Measurements from ENCODE around the gene RAG1. TPM values are rescaled to one million over a fixed set of nuclear protein-coding genes. Genes with fewer than 3 reads are reported as not detected.

Gene RAG1
- total and polyA plus RNA-seq, 2 of the 13 experiments (the other 11 are each of a cell fraction or from before 2014, with no cell fraction given) = 0.11 to 0.15 TPM

DNA sequence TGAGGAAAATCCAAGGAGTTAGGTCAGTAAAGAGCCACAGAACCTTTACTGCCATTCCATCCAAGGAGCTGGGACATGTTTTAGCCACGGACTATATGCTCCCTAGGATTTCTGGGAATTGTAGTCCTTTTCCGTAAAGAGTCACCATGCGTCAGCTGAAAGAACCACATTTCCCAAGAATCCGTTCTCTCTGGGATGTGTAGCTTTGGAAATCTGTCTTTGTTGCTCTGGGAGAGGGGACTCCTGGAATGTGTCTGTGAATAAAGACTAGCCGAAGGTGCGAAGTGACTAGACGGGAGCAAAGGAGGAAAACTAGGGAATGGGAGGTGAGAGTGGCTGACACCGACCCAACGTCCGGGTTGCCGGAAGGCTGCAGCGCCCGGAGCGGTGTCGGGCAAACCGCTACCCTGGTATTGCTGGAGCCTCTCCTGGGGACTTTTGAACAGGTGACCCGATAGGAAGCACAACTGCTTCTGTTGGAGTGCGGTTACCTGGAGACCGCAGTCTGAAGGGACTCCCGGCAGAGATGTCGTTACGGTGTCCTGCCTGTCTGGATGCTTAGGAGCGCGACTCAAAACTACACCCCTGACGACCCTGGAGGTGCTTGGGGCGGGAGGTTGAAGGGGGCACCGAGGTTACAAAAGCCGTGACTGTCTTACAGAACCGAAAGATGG, 26.6 kb downstream of the RAG1 start, which contains the start of gene IFTAP (continued):
- TF ChIP-seq SALL2 (CRISPR knock-in tag; IDR thresholded peaks at IDR 0.05) (no peak), ZNF605 (CRISPR knock-in tag; IDR thresholded peaks at IDR 0.05) (no peak), ZNF33B (CRISPR knock-in tag; IDR thresholded peaks at IDR 0.05) (no peak), SSRP1 (CRISPR knock-in tag; IDR thresholded peaks at IDR 0.05) (no peak), KAT7 (CRISPR knock-in tag; IDR thresholded peaks at IDR 0.05; ENCODE audit: borderline replicate concordance) (no peak), CBX2 (IDR thresholded peaks at IDR 0.05; ENCODE audit: low read depth, low read length) (no peak), CBX2 (CRISPR knock-in tag; IDR thresholded peaks at IDR 0.05; ENCODE audit: low read depth) (no peak), ZNF720 (CRISPR knock-in tag; IDR thresholded peaks at IDR 0.05) (no peak), ZNF441 (CRISPR knock-in tag; IDR thresholded peaks at IDR 0.05; ENCODE audit: borderline replicate concordance) (peak; percentile 64), FOSL2 (CRISPR knock-in tag; IDR thresholded peaks at IDR 0.05) (peak; percentile 58; the same call in 1 of the 2 replicates)
- TF ChIP-seq, protein P1, sequence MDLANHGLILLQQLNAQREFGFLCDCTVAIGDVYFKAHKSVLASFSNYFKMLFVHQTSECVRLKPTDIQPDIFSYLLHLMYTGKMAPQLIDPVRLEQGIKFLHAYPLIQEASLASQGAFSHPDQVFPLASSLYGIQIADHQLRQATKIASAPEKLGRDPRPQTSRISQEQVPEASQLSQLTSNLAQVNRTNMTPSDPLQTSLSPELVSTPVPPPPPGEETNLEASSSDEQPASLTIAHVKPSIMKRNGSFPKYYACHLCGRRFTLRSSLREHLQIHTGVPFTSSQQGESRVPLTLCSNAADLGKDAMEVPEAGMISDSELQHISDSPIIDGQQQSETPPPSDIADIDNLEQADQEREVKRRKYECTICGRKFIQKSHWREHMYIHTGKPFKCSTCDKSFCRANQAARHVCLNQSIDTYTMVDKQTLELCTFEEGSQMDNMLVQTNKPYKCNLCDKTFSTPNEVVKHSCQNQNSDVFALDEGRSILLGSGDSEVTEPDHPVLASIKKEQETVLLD (CRISPR knock-in tag; IDR thresholded peaks at IDR 0.05; ENCODE audit: low read depth) = no peak
- TF ChIP-seq, protein P2, sequence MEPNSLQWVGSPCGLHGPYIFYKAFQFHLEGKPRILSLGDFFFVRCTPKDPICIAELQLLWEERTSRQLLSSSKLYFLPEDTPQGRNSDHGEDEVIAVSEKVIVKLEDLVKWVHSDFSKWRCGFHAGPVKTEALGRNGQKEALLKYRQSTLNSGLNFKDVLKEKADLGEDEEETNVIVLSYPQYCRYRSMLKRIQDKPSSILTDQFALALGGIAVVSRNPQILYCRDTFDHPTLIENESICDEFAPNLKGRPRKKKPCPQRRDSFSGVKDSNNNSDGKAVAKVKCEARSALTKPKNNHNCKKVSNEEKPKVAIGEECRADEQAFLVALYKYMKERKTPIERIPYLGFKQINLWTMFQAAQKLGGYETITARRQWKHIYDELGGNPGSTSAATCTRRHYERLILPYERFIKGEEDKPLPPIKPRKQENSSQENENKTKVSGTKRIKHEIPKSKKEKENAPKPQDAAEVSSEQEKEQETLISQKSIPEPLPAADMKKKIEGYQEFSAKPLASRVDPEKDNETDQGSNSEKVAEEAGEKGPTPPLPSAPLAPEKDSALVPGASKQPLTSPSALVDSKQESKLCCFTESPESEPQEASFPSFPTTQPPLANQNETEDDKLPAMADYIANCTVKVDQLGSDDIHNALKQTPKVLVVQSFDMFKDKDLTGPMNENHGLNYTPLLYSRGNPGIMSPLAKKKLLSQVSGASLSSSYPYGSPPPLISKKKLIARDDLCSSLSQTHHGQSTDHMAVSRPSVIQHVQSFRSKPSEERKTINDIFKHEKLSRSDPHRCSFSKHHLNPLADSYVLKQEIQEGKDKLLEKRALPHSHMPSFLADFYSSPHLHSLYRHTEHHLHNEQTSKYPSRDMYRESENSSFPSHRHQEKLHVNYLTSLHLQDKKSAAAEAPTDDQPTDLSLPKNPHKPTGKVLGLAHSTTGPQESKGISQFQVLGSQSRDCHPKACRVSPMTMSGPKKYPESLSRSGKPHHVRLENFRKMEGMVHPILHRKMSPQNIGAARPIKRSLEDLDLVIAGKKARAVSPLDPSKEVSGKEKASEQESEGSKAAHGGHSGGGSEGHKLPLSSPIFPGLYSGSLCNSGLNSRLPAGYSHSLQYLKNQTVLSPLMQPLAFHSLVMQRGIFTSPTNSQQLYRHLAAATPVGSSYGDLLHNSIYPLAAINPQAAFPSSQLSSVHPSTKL (CRISPR knock-in tag; IDR thresholded peaks at IDR 0.05) = peak; percentile 54; the same call in 1 of the 2 replicates
- TF ChIP-seq, protein P3, sequence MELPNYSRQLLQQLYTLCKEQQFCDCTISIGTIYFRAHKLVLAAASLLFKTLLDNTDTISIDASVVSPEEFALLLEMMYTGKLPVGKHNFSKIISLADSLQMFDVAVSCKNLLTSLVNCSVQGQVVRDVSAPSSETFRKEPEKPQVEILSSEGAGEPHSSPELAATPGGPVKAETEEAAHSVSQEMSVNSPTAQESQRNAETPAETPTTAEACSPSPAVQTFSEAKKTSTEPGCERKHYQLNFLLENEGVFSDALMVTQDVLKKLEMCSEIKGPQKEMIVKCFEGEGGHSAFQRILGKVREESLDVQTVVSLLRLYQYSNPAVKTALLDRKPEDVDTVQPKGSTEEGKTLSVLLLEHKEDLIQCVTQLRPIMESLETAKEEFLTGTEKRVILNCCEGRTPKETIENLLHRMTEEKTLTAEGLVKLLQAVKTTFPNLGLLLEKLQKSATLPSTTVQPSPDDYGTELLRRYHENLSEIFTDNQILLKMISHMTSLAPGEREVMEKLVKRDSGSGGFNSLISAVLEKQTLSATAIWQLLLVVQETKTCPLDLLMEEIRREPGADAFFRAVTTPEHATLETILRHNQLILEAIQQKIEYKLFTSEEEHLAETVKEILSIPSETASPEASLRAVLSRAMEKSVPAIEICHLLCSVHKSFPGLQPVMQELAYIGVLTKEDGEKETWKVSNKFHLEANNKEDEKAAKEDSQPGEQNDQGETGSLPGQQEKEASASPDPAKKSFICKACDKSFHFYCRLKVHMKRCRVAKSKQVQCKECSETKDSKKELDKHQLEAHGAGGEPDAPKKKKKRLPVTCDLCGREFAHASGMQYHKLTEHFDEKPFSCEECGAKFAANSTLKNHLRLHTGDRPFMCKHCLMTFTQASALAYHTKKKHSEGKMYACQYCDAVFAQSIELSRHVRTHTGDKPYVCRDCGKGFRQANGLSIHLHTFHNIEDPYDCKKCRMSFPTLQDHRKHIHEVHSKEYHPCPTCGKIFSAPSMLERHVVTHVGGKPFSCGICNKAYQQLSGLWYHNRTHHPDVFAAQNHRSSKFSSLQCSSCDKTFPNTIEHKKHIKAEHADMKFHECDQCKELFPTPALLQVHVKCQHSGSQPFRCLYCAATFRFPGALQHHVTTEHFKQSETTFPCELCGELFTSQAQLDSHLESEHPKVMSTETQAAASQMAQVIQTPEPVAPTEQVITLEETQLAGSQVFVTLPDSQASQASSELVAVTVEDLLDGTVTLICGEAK (IDR thresholded peaks at IDR 0.05) = peak; percentile 64
- TF ChIP-seq, protein P3 (CRISPR knock-in tag; IDR thresholded peaks at IDR 0.05) = peak; percentile 70; the same call in 1 of the 2 replicates
- TF ChIP-seq, protein P4, sequence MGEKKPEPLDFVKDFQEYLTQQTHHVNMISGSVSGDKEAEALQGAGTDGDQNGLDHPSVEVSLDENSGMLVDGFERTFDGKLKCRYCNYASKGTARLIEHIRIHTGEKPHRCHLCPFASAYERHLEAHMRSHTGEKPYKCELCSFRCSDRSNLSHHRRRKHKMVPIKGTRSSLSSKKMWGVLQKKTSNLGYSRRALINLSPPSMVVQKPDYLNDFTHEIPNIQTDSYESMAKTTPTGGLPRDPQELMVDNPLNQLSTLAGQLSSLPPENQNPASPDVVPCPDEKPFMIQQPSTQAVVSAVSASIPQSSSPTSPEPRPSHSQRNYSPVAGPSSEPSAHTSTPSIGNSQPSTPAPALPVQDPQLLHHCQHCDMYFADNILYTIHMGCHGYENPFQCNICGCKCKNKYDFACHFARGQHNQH (CRISPR knock-in tag; IDR thresholded peaks at IDR 0.05) = peak; percentile 38; the same call in 1 of the 2 replicates
